Epithelial cell of proximal tubule (primary cell): Measurements from ENCODE around the gene MARK3. TPM values are rescaled to one million over a fixed set of nuclear protein-coding genes. Genes with fewer than 3 reads are reported as not detected.

ENCODE experiments used
- DNase-seq: peaks from one replicate; pipeline ENCODE4 v3.0.0-alpha.2; 2011; ENCODE audit warnings: low read depth
- H3K4me3 ChIP-seq: 2 replicates; pipeline ENCODE4 v1.5.1; 2011; ENCODE audit warnings: low read depth, mild to moderate bottlenecking, low read length
- CTCF ChIP-seq: conservative IDR thresholded peaks from 2 replicates; pipeline ENCODE4 v1.5.1; 2012; ENCODE audit warnings: low read depth, mild to moderate bottlenecking, low read length
- total RNA-seq: library from RNA; depleted of rRNA; stranded (reverse); fragments of >200 nt; gene quantifications from 2 replicates; pipeline ENCODE4 v1.2.3, GENCODE V29; 2015

The MARK3 gene
- total RNA-seq, 1 donor from 2014 or later: 47.5 TPM

- no peak for TF ChIP-seq CTCF
- H3K4me3 ChIP-seq: no peak overlapping the region
- DNase-seq: no peak
These were observed 147.3 kb downstream of the MARK3 start for GRCh38 chr14:103532216-103533136.

- no peak for TF ChIP-seq CTCF
- no peak overlapping the region for H3K4me3 ChIP-seq
- DNase-seq: no peak
These were observed 148.2 kb downstream of the MARK3 start for GRCh38 chr14:103533137-103533998.

GRCh38 chr14:103533999-103534575 is 148.9 kb downstream of the MARK3 start:
- no peak for TF ChIP-seq CTCF
- DNase-seq: no peak
- no peak overlapping the region for H3K4me3 ChIP-seq

GRCh38 chr14:103534576-103535061 is 149.4 kb downstream of the MARK3 start:
- DNase-seq: no peak
- H3K4me3 ChIP-seq: no peak overlapping the region
- TF ChIP-seq CTCF: no peak

GRCh38 chr14:103535081-103535890 is 150.1 kb downstream of the MARK3 start:
- TF ChIP-seq CTCF: no peak
- DNase-seq: no peak
- no peak overlapping the region for H3K4me3 ChIP-seq
